H9 (cell line): ENCODE measurements around the gene CTIF. TPM values are rescaled to one million over a fixed set of nuclear protein-coding genes. Genes with fewer than 3 reads are reported as not detected.

Experiments
- DNase-seq: peaks from one replicate; pipeline ENCODE4 v3.0.0-alpha.2; 2017
- H2AFZ ChIP-seq: one replicate; pipeline ENCODE4 v1.6.1; 2013; ENCODE audit warnings: mild to moderate bottlenecking, low read length, control low read depth, moderate library complexity
- H2AK5ac ChIP-seq: 2 replicates; pipeline ENCODE4 v1.6.1; 2013; ENCODE audit warnings: low read length, control low read depth, mixed read lengths; ENCODE audit not compliant: insufficient read length
- H2BK120ac ChIP-seq: one replicate; pipeline ENCODE4 v1.6.1; 2013; ENCODE audit warnings: low read depth, mild to moderate bottlenecking, low read length, control low read depth, inconsistent platforms; ENCODE audit not compliant: poor library complexity, severe bottlenecking
- H2BK12ac ChIP-seq: 2 replicates; pipeline ENCODE4 v1.6.1; 2013; ENCODE audit warnings: low read length, control low read depth, mixed read lengths, low read depth; ENCODE audit not compliant: insufficient read length
- H2BK15ac ChIP-seq: 2 replicates; pipeline ENCODE4 v1.6.1; 2013; ENCODE audit warnings: low read depth, low read length, control low read depth
- H2BK20ac ChIP-seq: one replicate; pipeline ENCODE4 v1.6.1; 2013; ENCODE audit warnings: low read depth, mild to moderate bottlenecking, low read length, control low read depth, inconsistent platforms; ENCODE audit not compliant: poor library complexity, severe bottlenecking
- H2BK5ac ChIP-seq: 2 replicates; pipeline ENCODE4 v1.6.1; 2013; ENCODE audit warnings: low read length, control low read depth, mixed read lengths; ENCODE audit not compliant: insufficient read length
- H3K14ac ChIP-seq: 2 replicates; pipeline ENCODE4 v1.6.1; 2013; ENCODE audit warnings: low read length, control low read depth; ENCODE audit not compliant: insufficient read depth
- H3K18ac ChIP-seq: 2 replicates; pipeline ENCODE4 v1.6.1; 2013; ENCODE audit warnings: low read depth, mild to moderate bottlenecking, mixed read lengths, low read length, control low read depth; ENCODE audit not compliant: insufficient read length
- H3K23ac ChIP-seq: 2 replicates; pipeline ENCODE4 v1.6.1; 2013; ENCODE audit warnings: low read length, control low read depth, mixed read lengths, low read depth; ENCODE audit not compliant: insufficient read length
- H3K23me2 ChIP-seq: 2 replicates; pipeline ENCODE4 v1.6.1; 2013; ENCODE audit warnings: low read depth, mild to moderate bottlenecking, mixed read lengths, low read length, control low read depth; ENCODE audit not compliant: insufficient read length, poor library complexity, severe bottlenecking
- H3K27ac ChIP-seq: 2 replicates; pipeline ENCODE4 v1.5.1; 2013; ENCODE audit warnings: low read length, control low read depth, mixed read lengths, low read depth; ENCODE audit not compliant: insufficient read length
- H3K27me3 ChIP-seq: 2 replicates; pipeline ENCODE4 v1.6.1; 2013; ENCODE audit warnings: low read length, control low read depth, inconsistent platforms; ENCODE audit not compliant: insufficient read depth
- H3K4ac ChIP-seq: 2 replicates; pipeline ENCODE4 v1.6.1; 2013; ENCODE audit warnings: low read depth, mild to moderate bottlenecking, control low read depth, inconsistent platforms, low read length, moderate library complexity
- H3K4me1 ChIP-seq: 2 replicates; pipeline ENCODE4 v1.6.1; 2013; ENCODE audit warnings: low read length, control low read depth, inconsistent platforms; ENCODE audit not compliant: insufficient read depth
- H3K4me2 ChIP-seq: 2 replicates; pipeline ENCODE4 v1.6.1; 2013; ENCODE audit warnings: low read length, control low read depth, mixed read lengths; ENCODE audit not compliant: insufficient read length, insufficient read depth
- H3K56ac ChIP-seq: 2 replicates; pipeline ENCODE4 v1.6.1; 2013; ENCODE audit warnings: low read depth, mild to moderate bottlenecking, mixed read lengths, low read length, control low read depth; ENCODE audit not compliant: insufficient read length
- H3K79me1 ChIP-seq: 2 replicates; pipeline ENCODE4 v1.6.1; 2013; ENCODE audit warnings: low read depth, mild to moderate bottlenecking, moderate library complexity, low read length, control low read depth, inconsistent platforms; ENCODE audit not compliant: insufficient read depth, poor library complexity, severe bottlenecking
- H3K79me2 ChIP-seq: 2 replicates; pipeline ENCODE4 v1.6.1; 2013; ENCODE audit warnings: low read length, control low read depth, inconsistent platforms; ENCODE audit not compliant: insufficient read depth
- H3K9ac ChIP-seq: 2 replicates; pipeline ENCODE4 v1.6.1; 2013; ENCODE audit warnings: low read length, control low read depth, mixed read lengths; ENCODE audit not compliant: insufficient read length; ENCODE audit errors: extremely low read depth
- H3K9me3 ChIP-seq: one replicate; pipeline ENCODE4 v1.6.1; 2013; ENCODE audit warnings: low read depth, low read length, inconsistent platforms; ENCODE audit not compliant: control insufficient read depth
- H3T11ph ChIP-seq: one replicate; pipeline ENCODE4 v1.6.1; 2013; ENCODE audit warnings: mild to moderate bottlenecking, low read length, control low read depth, inconsistent platforms
- H4K20me1 ChIP-seq: one replicate; pipeline ENCODE4 v1.6.1; 2013; ENCODE audit not compliant: control insufficient read depth, insufficient read length, insufficient read depth
- H4K5ac ChIP-seq: 2 replicates; pipeline ENCODE4 v1.6.1; 2013; ENCODE audit warnings: low read depth, mild to moderate bottlenecking, mixed read lengths, low read length, control low read depth; ENCODE audit not compliant: insufficient read length
- H4K8ac ChIP-seq: replicated peaks from 2 replicates; pipeline ENCODE4 v1.6.1; 2013; ENCODE audit warnings: low read length, control low read depth, mixed read lengths, low read depth; ENCODE audit not compliant: insufficient read length
- H4K91ac ChIP-seq: 2 replicates; pipeline ENCODE4 v1.6.1; 2013; ENCODE audit warnings: low read depth, mild to moderate bottlenecking, moderate library complexity, mixed read lengths, low read length, control low read depth; ENCODE audit not compliant: insufficient read length
- H3K27ac Mint-ChIP-seq, 3 experiments: 2 replicates in 2 of 3; 3 replicates in 1 of 3; pipeline ENCODE4 v1.8.0; 2020 to 2021; ENCODE audit warnings: mixed read lengths in 3 of 3, mild to moderate bottlenecking in 1 of 3, moderate library complexity in 1 of 3
- H3K27me3 Mint-ChIP-seq: 2 replicates; pipeline ENCODE4 v1.8.0; 2021; ENCODE audit warnings: low read depth, mild to moderate bottlenecking, moderate library complexity, mixed read lengths
- H3K36me3 Mint-ChIP-seq, 3 experiments: 2 replicates in 2 of 3; 3 replicates in 1 of 3; pipeline ENCODE4 v1.8.0; 2020 to 2021; ENCODE audit warnings: low read depth in 3 of 3, mixed read lengths in 3 of 3; ENCODE audit not compliant: insufficient read depth in 1 of 3
- H3K4me1 Mint-ChIP-seq, 2 experiments: 2 replicates each; pipeline ENCODE4 v1.8.0; 2020; ENCODE audit warnings: mixed read lengths in 2 of 2
- H3K4me3 Mint-ChIP-seq, 2 experiments: 2 replicates in 1 of 2; 3 replicates in 1 of 2; pipeline ENCODE4 v1.8.0; 2020 to 2021; ENCODE audit warnings: mild to moderate bottlenecking in 2 of 2, mixed read lengths in 2 of 2, moderate library complexity in 1 of 2
- H3K9me3 Mint-ChIP-seq, 2 experiments: 2 replicates in 1 of 2; 3 replicates in 1 of 2; pipeline ENCODE4 v1.8.0; 2020; ENCODE audit warnings: mild to moderate bottlenecking in 2 of 2, mixed read lengths in 2 of 2, moderate library complexity in 1 of 2
- CTCF ChIP-seq: fragments of 200-600 bp; sonication (generic); conservative IDR thresholded peaks from 3 replicates; pipeline ENCODE4 v1.8.0; 2021; ENCODE audit warnings: antibody characterized with exemption, mild to moderate bottlenecking
- WGBS: extraction: QIAGEN DNeasy Blood & Tissue Kit; methylation state at CpG from one replicate; pipeline ENCODE4 v1.1.7; 2013; ENCODE audit warnings: missing lambda C conversion rate, low lambda C conversion rate, mixed read lengths; ENCODE audit not compliant: insufficient read length; ENCODE audit errors: extremely low coverage; 5-methylcytosine and 5-hydroxymethylcytosine counted together
- total RNA-seq: library from RNA; stranded (reverse); gene quantifications from 2 replicates; pipeline ENCODE4 v1.2.1, GENCODE V29; 2021

The CTIF gene
- total RNA-seq, 1 experiment from 2014 or later, result 15.8 TPM

- H3K27me3 ChIP-seq, result no peaks in the 10 kb centered on the region
- no peak for TF ChIP-seq CTCF
- H3K23me2 ChIP-seq, result no peaks in the 10 kb centered on the region
- no peaks in the 10 kb centered on the region for H3K9me3 ChIP-seq
- DNase-seq, result no peak
- H3K27ac ChIP-seq, result no peak overlapping the region
- Mint-ChIP-seq H3K27ac (no peak overlapping the region), H3K36me3 (no peaks in the 10 kb centered on the region), H3K4me3 (no peak overlapping the region), H3K27me3 (peaks cover 9% of the 10 kb centered on the region), H3K9me3 (0 out of 5 replicates have a peak, but pooled peaks cover 0 to 2% of the 10 kb centered on the region in 2 experiments), H3K4me1 (peaks cover 23 to 32% of the 10 kb centered on the region in 2 experiments)
- no peak overlapping the region for H4K91ac ChIP-seq
- no peak overlapping the region for H4K8ac ChIP-seq
- no peak overlapping the region for H2AFZ ChIP-seq
- no peak overlapping the region for H3K4ac ChIP-seq
- no peak overlapping the region for H2BK12ac ChIP-seq
- no peak overlapping the region for H3T11ph ChIP-seq
- H3K79me2 ChIP-seq, result no peaks in the 10 kb centered on the region
- H4K5ac ChIP-seq, result no peak overlapping the region
- H3K4me1 ChIP-seq, result peaks cover 3% of the 10 kb centered on the region; the same call in 1 of the 2 replicates
- H3K79me1 ChIP-seq, result no peaks in the 10 kb centered on the region
- H2BK15ac ChIP-seq, result no peak overlapping the region
- no peak overlapping the region for H2BK5ac ChIP-seq
- H2BK20ac ChIP-seq, result no peak overlapping the region
- no peak overlapping the region for H3K14ac ChIP-seq
- no peak overlapping the region for H3K4me2 ChIP-seq
- H4K20me1 ChIP-seq, result no peaks in the 10 kb centered on the region
- no peak overlapping the region for H3K23ac ChIP-seq
- no peak overlapping the region for H3K18ac ChIP-seq
- no peak overlapping the region for H2AK5ac ChIP-seq
- no peak overlapping the region for H3K9ac ChIP-seq
- H3K56ac ChIP-seq, result no peak overlapping the region
- WGBS, result no CpG with 5 or more reads among the region's 15 CpGs
- no peak overlapping the region for H2BK120ac ChIP-seq
These were observed 335.9 kb downstream of the CTIF start for GRCh38 chr18:48874701-48875162.
